Measurements from ENCODE around the gene CENPU. TPM values are rescaled to one million over a fixed set of nuclear protein-coding genes. Genes with fewer than 3 reads are reported as not detected.

CENPU gene
- total and polyA plus RNA-seq, 2 of the 13 experiments (the other 11 are each of a cell fraction or from before 2014, with no cell fraction given), result 11.7 to 35.8 TPM

DNA sequence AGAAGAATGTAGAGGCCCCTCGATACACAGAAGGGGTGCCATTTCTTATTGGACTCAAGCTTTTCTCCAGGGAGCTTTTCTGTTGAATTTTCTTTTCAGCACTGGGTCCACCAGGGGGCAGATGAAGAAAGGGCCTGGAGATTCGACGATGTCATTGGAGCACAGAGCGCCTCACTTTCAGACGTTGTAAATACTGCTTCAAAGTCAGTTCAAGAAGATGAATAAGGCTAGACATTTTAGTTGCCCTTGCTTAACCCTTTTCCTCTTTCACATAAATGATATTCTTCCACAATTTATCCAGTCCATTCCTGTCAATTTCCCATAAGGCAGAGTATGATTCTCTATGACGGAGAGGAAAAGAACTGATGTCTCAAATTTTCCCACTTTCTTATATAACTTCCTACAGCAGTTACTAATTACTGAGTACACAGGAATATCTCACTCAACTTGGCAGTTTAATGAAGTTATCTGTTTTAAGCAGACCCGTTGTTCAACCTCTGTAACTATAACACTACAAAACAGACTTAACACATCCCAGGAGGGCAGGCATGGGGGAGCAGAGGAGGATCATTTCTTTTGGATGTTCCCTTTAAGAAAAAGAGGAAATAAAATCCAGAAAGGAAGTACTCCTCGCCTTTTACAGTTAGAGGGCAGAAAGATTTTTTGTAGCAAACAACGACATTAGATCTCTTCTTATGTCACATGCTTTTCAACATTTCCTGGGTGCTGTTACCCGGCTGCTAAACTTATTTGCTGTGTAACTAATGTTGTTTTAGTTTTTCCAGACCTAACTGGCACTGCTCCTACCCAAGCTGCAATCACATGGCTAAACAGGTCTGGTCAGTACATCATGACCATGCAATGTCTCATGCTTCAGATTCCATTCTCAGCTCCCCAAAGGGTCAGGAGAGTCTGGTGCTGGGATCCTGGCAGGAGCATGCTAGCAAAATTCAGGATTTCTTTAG, 12.2 kb upstream of the CENPU start (continued):
- TF ChIP-seq, protein P1, sequence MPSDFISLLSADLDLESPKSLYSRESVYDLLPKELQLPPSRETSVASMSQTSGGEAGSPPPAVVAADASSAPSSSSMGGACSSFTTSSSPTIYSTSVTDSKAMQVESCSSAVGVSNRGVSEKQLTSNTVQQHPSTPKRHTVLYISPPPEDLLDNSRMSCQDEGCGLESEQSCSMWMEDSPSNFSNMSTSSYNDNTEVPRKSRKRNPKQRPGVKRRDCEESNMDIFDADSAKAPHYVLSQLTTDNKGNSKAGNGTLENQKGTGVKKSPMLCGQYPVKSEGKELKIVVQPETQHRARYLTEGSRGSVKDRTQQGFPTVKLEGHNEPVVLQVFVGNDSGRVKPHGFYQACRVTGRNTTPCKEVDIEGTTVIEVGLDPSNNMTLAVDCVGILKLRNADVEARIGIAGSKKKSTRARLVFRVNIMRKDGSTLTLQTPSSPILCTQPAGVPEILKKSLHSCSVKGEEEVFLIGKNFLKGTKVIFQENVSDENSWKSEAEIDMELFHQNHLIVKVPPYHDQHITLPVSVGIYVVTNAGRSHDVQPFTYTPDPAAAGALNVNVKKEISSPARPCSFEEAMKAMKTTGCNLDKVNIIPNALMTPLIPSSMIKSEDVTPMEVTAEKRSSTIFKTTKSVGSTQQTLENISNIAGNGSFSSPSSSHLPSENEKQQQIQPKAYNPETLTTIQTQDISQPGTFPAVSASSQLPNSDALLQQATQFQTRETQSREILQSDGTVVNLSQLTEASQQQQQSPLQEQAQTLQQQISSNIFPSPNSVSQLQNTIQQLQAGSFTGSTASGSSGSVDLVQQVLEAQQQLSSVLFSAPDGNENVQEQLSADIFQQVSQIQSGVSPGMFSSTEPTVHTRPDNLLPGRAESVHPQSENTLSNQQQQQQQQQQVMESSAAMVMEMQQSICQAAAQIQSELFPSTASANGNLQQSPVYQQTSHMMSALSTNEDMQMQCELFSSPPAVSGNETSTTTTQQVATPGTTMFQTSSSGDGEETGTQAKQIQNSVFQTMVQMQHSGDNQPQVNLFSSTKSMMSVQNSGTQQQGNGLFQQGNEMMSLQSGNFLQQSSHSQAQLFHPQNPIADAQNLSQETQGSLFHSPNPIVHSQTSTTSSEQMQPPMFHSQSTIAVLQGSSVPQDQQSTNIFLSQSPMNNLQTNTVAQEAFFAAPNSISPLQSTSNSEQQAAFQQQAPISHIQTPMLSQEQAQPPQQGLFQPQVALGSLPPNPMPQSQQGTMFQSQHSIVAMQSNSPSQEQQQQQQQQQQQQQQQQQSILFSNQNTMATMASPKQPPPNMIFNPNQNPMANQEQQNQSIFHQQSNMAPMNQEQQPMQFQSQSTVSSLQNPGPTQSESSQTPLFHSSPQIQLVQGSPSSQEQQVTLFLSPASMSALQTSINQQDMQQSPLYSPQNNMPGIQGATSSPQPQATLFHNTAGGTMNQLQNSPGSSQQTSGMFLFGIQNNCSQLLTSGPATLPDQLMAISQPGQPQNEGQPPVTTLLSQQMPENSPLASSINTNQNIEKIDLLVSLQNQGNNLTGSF (CRISPR knock-in tag; IDR thresholded peaks at IDR 0.05), result no peak
- TF ChIP-seq, protein P2, sequence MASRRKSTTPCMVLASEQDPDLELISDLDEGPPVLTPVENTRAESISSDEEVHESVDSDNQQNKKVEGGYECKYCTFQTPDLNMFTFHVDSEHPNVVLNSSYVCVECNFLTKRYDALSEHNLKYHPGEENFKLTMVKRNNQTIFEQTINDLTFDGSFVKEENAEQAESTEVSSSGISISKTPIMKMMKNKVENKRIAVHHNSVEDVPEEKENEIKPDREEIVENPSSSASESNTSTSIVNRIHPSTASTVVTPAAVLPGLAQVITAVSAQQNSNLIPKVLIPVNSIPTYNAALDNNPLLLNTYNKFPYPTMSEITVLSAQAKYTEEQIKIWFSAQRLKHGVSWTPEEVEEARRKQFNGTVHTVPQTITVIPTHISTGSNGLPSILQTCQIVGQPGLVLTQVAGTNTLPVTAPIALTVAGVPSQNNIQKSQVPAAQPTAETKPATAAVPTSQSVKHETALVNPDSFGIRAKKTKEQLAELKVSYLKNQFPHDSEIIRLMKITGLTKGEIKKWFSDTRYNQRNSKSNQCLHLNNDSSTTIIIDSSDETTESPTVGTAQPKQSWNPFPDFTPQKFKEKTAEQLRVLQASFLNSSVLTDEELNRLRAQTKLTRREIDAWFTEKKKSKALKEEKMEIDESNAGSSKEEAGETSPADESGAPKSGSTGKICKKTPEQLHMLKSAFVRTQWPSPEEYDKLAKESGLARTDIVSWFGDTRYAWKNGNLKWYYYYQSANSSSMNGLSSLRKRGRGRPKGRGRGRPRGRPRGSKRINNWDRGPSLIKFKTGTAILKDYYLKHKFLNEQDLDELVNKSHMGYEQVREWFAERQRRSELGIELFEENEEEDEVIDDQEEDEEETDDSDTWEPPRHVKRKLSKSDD (CRISPR knock-in tag; IDR thresholded peaks at IDR 0.05; ENCODE audit: low read depth), result no peak
- TF ChIP-seq PCBP1 (IDR thresholded peaks at IDR 0.05; ENCODE audit: borderline replicate concordance, low read depth, low read length) (no peak), ARID2 (CRISPR knock-in tag; IDR thresholded peaks at IDR 0.05; ENCODE audit: borderline replicate concordance) (no peak), NR2C2 (CRISPR knock-in tag; IDR thresholded peaks at IDR 0.05; ENCODE audit: borderline replicate concordance) (0 out of 2 replicates have a peak, but pooled peaks have one; percentile 2), SMC3 (IDR thresholded peaks at IDR 0.05; ENCODE audit: low read length) (peak; percentile 91), RBFOX2 (IDR thresholded peaks at IDR 0.05; ENCODE audit: low read depth, low read length) (no peak), ZNF598 (CRISPR knock-in tag; IDR thresholded peaks at IDR 0.05; ENCODE audit: borderline replicate concordance) (no peak), KDM1A (CRISPR knock-in tag; IDR thresholded peaks at IDR 0.05) (no peak), FOXC1 (CRISPR knock-in tag; IDR thresholded peaks at IDR 0.05; ENCODE audit: borderline replicate concordance) (no peak), BORCS8-MEF2B (CRISPR knock-in tag; IDR thresholded peaks at IDR 0.05) (0 out of 2 replicates have a peak, but pooled peaks have one; percentile 10), KAT8 (CRISPR knock-in tag; IDR thresholded peaks at IDR 0.05) (no peak), ZMYM3 (CRISPR knock-in tag; IDR thresholded peaks at IDR 0.05) (no peak), MIXL1 (CRISPR knock-in tag; IDR thresholded peaks at IDR 0.05) (no peak)
- TF ChIP-seq, protein P3, sequence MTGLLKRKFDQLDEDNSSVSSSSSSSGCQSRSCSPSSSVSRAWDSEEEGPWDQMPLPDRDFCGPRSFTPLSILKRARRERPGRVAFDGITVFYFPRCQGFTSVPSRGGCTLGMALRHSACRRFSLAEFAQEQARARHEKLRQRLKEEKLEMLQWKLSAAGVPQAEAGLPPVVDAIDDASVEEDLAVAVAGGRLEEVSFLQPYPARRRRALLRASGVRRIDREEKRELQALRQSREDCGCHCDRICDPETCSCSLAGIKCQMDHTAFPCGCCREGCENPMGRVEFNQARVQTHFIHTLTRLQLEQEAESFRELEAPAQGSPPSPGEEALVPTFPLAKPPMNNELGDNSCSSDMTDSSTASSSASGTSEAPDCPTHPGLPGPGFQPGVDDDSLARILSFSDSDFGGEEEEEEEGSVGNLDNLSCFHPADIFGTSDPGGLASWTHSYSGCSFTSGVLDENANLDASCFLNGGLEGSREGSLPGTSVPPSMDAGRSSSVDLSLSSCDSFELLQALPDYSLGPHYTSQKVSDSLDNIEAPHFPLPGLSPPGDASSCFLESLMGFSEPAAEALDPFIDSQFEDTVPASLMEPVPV (CRISPR knock-in tag; IDR thresholded peaks at IDR 0.05), result 0 out of 2 replicates have a peak, but pooled peaks have one; percentile 28
- TF ChIP-seq, protein P4, sequence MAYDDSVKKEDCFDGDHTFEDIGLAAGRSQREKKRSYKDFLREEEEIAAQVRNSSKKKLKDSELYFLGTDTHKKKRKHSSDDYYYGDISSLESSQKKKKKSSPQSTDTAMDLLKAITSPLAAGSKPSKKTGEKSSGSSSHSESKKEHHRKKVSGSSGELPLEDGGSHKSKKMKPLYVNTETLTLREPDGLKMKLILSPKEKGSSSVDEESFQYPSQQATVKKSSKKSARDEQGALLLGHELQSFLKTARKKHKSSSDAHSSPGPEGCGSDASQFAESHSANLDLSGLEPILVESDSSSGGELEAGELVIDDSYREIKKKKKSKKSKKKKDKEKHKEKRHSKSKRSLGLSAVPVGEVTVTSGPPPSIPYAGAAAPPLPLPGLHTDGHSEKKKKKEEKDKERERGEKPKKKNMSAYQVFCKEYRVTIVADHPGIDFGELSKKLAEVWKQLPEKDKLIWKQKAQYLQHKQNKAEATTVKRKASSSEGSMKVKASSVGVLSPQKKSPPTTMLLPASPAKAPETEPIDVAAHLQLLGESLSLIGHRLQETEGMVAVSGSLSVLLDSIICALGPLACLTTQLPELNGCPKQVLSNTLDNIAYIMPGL (CRISPR knock-in tag; IDR thresholded peaks at IDR 0.05; ENCODE audit: borderline replicate concordance in 1 of 2, low read depth in 1 of 2), result 0 out of 4 replicates have a peak, but pooled peaks have one; percentile 16 to 36
